ENCODE results near the gene GALNT10.

DNA sequence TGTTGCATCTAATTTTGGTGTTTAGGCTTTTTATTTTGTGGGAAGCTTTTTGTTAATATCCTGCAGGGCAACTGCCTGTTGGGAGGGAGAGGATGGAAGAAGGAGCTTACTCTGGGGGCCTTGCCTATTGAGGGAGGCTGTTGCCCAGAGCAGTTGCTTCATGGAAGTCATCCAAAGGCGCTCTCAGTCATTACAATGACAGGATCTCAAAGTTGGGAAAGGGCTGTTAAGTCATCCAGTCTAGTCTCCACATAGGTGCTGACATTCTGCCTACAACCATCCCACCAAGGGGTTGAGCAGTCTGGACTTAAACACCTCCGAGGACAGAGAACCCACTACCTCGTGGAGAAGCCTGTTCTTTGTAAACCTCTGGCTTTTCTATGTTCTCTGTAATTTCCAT, 268.5 kb downstream of the GALNT10 start:
- TF ChIP-seq, protein P1, sequence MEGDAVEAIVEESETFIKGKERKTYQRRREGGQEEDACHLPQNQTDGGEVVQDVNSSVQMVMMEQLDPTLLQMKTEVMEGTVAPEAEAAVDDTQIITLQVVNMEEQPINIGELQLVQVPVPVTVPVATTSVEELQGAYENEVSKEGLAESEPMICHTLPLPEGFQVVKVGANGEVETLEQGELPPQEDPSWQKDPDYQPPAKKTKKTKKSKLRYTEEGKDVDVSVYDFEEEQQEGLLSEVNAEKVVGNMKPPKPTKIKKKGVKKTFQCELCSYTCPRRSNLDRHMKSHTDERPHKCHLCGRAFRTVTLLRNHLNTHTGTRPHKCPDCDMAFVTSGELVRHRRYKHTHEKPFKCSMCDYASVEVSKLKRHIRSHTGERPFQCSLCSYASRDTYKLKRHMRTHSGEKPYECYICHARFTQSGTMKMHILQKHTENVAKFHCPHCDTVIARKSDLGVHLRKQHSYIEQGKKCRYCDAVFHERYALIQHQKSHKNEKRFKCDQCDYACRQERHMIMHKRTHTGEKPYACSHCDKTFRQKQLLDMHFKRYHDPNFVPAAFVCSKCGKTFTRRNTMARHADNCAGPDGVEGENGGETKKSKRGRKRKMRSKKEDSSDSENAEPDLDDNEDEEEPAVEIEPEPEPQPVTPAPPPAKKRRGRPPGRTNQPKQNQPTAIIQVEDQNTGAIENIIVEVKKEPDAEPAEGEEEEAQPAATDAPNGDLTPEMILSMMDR (IDR thresholded peaks at IDR 0.05) = no peak
- no peak for TF ChIP-seq TCF7 (CRISPR knock-in tag; IDR thresholded peaks at IDR 0.05; ENCODE audit: low read depth)
- TF ChIP-seq TP53 (CRISPR knock-in tag; IDR thresholded peaks at IDR 0.05) = no peak
- TF ChIP-seq SP1 (CRISPR knock-in tag; conservative IDR thresholded peaks at IDR 0.05) = no peak
- TF ChIP-seq, protein P2, sequence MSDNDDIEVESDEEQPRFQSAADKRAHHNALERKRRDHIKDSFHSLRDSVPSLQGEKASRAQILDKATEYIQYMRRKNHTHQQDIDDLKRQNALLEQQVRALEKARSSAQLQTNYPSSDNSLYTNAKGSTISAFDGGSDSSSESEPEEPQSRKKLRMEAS (CRISPR knock-in tag; IDR thresholded peaks at IDR 0.05) = no peak
- TF ChIP-seq, protein P3, sequence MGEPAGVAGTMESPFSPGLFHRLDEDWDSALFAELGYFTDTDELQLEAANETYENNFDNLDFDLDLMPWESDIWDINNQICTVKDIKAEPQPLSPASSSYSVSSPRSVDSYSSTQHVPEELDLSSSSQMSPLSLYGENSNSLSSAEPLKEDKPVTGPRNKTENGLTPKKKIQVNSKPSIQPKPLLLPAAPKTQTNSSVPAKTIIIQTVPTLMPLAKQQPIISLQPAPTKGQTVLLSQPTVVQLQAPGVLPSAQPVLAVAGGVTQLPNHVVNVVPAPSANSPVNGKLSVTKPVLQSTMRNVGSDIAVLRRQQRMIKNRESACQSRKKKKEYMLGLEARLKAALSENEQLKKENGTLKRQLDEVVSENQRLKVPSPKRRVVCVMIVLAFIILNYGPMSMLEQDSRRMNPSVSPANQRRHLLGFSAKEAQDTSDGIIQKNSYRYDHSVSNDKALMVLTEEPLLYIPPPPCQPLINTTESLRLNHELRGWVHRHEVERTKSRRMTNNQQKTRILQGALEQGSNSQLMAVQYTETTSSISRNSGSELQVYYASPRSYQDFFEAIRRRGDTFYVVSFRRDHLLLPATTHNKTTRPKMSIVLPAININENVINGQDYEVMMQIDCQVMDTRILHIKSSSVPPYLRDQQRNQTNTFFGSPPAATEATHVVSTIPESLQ (CRISPR knock-in tag; IDR thresholded peaks at IDR 0.05) = no peak
- TF ChIP-seq, protein P4, sequence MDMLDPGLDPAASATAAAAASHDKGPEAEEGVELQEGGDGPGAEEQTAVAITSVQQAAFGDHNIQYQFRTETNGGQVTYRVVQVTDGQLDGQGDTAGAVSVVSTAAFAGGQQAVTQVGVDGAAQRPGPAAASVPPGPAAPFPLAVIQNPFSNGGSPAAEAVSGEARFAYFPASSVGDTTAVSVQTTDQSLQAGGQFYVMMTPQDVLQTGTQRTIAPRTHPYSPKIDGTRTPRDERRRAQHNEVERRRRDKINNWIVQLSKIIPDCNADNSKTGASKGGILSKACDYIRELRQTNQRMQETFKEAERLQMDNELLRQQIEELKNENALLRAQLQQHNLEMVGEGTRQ (CRISPR knock-in tag; IDR thresholded peaks at IDR 0.05) = no peak
- no peak for TF ChIP-seq CREB1 (CRISPR knock-in tag; IDR thresholded peaks at IDR 0.05)
- no peak for TF ChIP-seq IRF2 (CRISPR knock-in tag; IDR thresholded peaks at IDR 0.05; ENCODE audit: borderline replicate concordance, low read depth)
- no peak for TF ChIP-seq FOXP1 (CRISPR knock-in tag; IDR thresholded peaks at IDR 0.05; ENCODE audit: borderline replicate concordance)
- TF ChIP-seq ESRRA (CRISPR knock-in tag; IDR thresholded peaks at IDR 0.05; ENCODE audit: borderline replicate concordance) = no peak
- TF ChIP-seq PRRX2 (CRISPR knock-in tag; IDR thresholded peaks at IDR 0.05) = no peak

Data from WTC11 (cell line).